CD4-positive, alpha-beta memory T cell (primary cell): Measurements from ENCODE around the gene AUNIP. TPM values are rescaled to one million over a fixed set of nuclear protein-coding genes. Genes with fewer than 3 reads are reported as not detected.
A peak's percentile ranks its signal among the peaks of the same experiment; 100 is the strongest.

ENCODE experiments used
- CTCF ChIA-PET: fragments of 350-600 bp; sonication (Branson Sonifier 250); formaldehyde crosslinking; loops from one replicate; lab custom pipeline; 2021; ENCODE audit warnings: inconsistent platforms; ENCODE audit not compliant: partially characterized antibody; lab: Charles Lee
- POLR2A ChIA-PET: fragments of 350-600 bp; sonication (Branson Sonifier 250); formaldehyde crosslinking; loops from one replicate; lab custom pipeline; 2021; ENCODE audit not compliant: partially characterized antibody; lab: Charles Lee
- DNase-seq, 5 donors: peaks; one replicate each; pipeline versions ENCODE4 v3.0.0 to v3.0.0-alpha.2; 2020 to 2022; ENCODE audit warnings: mixed read lengths in 1 of 5
- H3K27ac ChIP-seq: one replicate; pipeline ENCODE4 v1.7.0; 2013; ENCODE audit warnings: low read depth, low read length
- H3K27me3 ChIP-seq: 2 replicates; pipeline ENCODE4 v1.7.0; 2013; ENCODE audit warnings: mild to moderate bottlenecking, low read length, moderate library complexity; ENCODE audit not compliant: insufficient read depth
- H3K36me3 ChIP-seq: 2 replicates; pipeline ENCODE4 v1.7.0; 2013; ENCODE audit warnings: mild to moderate bottlenecking, low read length, moderate library complexity; ENCODE audit not compliant: insufficient read depth
- H3K4me1 ChIP-seq: 2 replicates; pipeline ENCODE4 v1.7.0; 2013; ENCODE audit warnings: mild to moderate bottlenecking, low read length, moderate library complexity; ENCODE audit not compliant: insufficient read depth
- H3K4me3 ChIP-seq, 2 donors: one replicate each; pipeline ENCODE4 v1.7.0; 2013; ENCODE audit warnings: low read length in 2 of 2, mild to moderate bottlenecking in 1 of 2
- H3K9me3 ChIP-seq, 2 donors: one replicate each; pipeline ENCODE4 v1.7.0; 2013; ENCODE audit warnings: low read length in 2 of 2, control low read depth in 1 of 2; ENCODE audit not compliant: control insufficient read depth in 1 of 2
- H3K27ac Mint-ChIP-seq, 7 donors: one replicate each; pipeline ENCODE4 v1.8.0; 2020 to 2021; ENCODE audit warnings: mixed read lengths in 7 of 7, mild to moderate bottlenecking in 6 of 7, inconsistent platforms in 3 of 7, moderate library complexity in 3 of 7
- H3K27me3 Mint-ChIP-seq, 2 donors: one replicate each; pipeline ENCODE4 v1.8.0; 2020 to 2021; ENCODE audit warnings: mixed read lengths in 2 of 2
- H3K36me3 Mint-ChIP-seq, 2 donors: one replicate each; pipeline ENCODE4 v1.8.0; 2020 to 2021; ENCODE audit warnings: mixed read lengths in 2 of 2, inconsistent platforms in 1 of 2, mild to moderate bottlenecking in 1 of 2
- H3K4me1 Mint-ChIP-seq, 4 donors: one replicate each; pipeline ENCODE4 v1.8.0; 2020 to 2021; ENCODE audit warnings: mixed read lengths in 4 of 4, mild to moderate bottlenecking in 1 of 4
- H3K4me3 Mint-ChIP-seq, 8 donors: one replicate each; pipeline ENCODE4 v1.8.0; 2020 to 2021; ENCODE audit warnings: mixed read lengths in 8 of 8, mild to moderate bottlenecking in 7 of 8, moderate library complexity in 6 of 8, inconsistent platforms in 3 of 8
- H3K9me3 Mint-ChIP-seq, 8 donors: one replicate each; pipeline ENCODE4 v1.8.0; 2020 to 2021; ENCODE audit warnings: mixed read lengths in 8 of 8, mild to moderate bottlenecking in 5 of 8, inconsistent platforms in 3 of 8, moderate library complexity in 1 of 8
- intact Hi-C: fragments of 100-400 bp; cut with micrococcal nuclease; formaldehyde crosslinking; loops from one replicate; pipeline ENCODE4 v1.15.1; 2023
- polyA plus RNA-seq, 2 donors: library from polyadenylated mRNA; unstranded; fragments of 300-500 nt; fragmentation: Illumina TruSeq; gene quantifications; one replicate each; pipeline ENCODE4 v1.2.3, GENCODE V29; 2021
- total RNA-seq, 2 experiments: library from RNA; stranded (reverse); gene quantifications; one replicate each; pipeline ENCODE4 v1.2.3, GENCODE V29; 2021

AUNIP gene
- total and polyA plus RNA-seq, 4 experiments from 2014 or later, result not detected

- H3K9me3 Mint-ChIP-seq, result peaks cover 0 to 2% (median 0%) of the 10 kb centered on the region in 8 donors
- DNase-seq, result no peak
- H3K27ac ChIP-seq, result no peak overlapping the region
- peak overlapping the region in 1 of 8 donors; percentile 44 for H3K4me3 Mint-ChIP-seq
- ChIA-PET POLR2A (interaction anchor here (1.1 to 1.5 kb wide), 2 partner anchors 21 to 244 kb away, joined by 3 to 4 read pairs; no protein-coding TSS in a partner anchor), CTCF (interaction anchor here (1.5 kb wide), 2 partner anchors 18 to 207 kb away, joined by 3 to 4 read pairs; no protein-coding TSS in a partner anchor)
- no peak overlapping the region for H3K4me3 ChIP-seq
- no peaks in the 10 kb centered on the region for H3K27me3 ChIP-seq
- H3K36me3 Mint-ChIP-seq, result peaks cover 4 to 20% of the 10 kb centered on the region in 2 donors
- intact Hi-C loops, result loop anchor here (5.0 kb wide), 1 partner anchor 254 kb away; no protein-coding TSS in a partner anchor
- H3K9me3 ChIP-seq, result no peaks in the 10 kb centered on the region
- peak overlapping the region in 4 of 7 donors; percentile 27 to 86 (median 56) for H3K27ac Mint-ChIP-seq
- no peaks in the 10 kb centered on the region for H3K36me3 ChIP-seq
- H3K27me3 Mint-ChIP-seq, result no peaks in the 10 kb centered on the region
- peaks cover 19 to 29% (median 23%) of the 10 kb centered on the region in 4 donors for H3K4me1 Mint-ChIP-seq
- peaks cover 23% of the 10 kb centered on the region for H3K4me1 ChIP-seq
These were observed 43.0 kb downstream of the AUNIP start for GRCh38 chr1:25816112-25816718.

GRCh38 chr1:25815208-25816111 lies 43.8 kb downstream of the AUNIP start:
- no peak overlapping the region for H3K4me3 Mint-ChIP-seq
- H3K9me3 Mint-ChIP-seq, result peaks cover 0 to 2% (median 0%) of the 10 kb centered on the region in 8 donors
- no peaks in the 10 kb centered on the region for H3K27me3 Mint-ChIP-seq

GRCh38 chr1:25814549-25815087 lies 44.6 kb downstream of the AUNIP start:
- Histone ChIP-seq H3K27me3 (no peaks in the 10 kb centered on the region), H3K27ac (no peak overlapping the region), H3K9me3 (no peaks in the 10 kb centered on the region), H3K4me1 (peaks cover 23% of the 10 kb centered on the region), H3K36me3 (no peaks in the 10 kb centered on the region), H3K4me3 (no peak overlapping the region)
- no peaks in the 10 kb centered on the region for H3K27me3 Mint-ChIP-seq
- no peak for DNase-seq
- ChIA-PET CTCF (interaction anchor here (0.6 to 1.4 kb wide), 2 partner anchors 206 to 688 kb away, joined by 3 to 5 read pairs; no protein-coding TSS in a partner anchor), POLR2A (interaction anchor here (0.6 kb wide), 1 partner anchor 564 kb away, joined by 3 read pairs; no protein-coding TSS in a partner anchor)
- H3K9me3 Mint-ChIP-seq, result peaks cover 0 to 2% (median 0%) of the 10 kb centered on the region in 8 donors
- H3K4me1 Mint-ChIP-seq, result peaks cover 12 to 27% (median 16%) of the 10 kb centered on the region in 4 donors
- peak overlapping the region in 4 of 7 donors; percentile 17 to 73 (median 26) for H3K27ac Mint-ChIP-seq
- intact Hi-C loops, result loop anchor here (5.0 kb wide), 1 partner anchor 252 kb away; no protein-coding TSS in a partner anchor
- H3K4me3 Mint-ChIP-seq, result no peak overlapping the region
- H3K36me3 Mint-ChIP-seq, result peaks cover 4 to 13% of the 10 kb centered on the region in 2 donors

More at GRCh38 chr1:25815208-25816111, 43.8 kb downstream of the AUNIP start:
- DNase-seq, result no peak
- Histone ChIP-seq H3K27ac (no peak overlapping the region), H3K36me3 (no peaks in the 10 kb centered on the region), H3K4me3 (no peak overlapping the region), H3K27me3 (no peaks in the 10 kb centered on the region), H3K4me1 (peaks cover 23% of the 10 kb centered on the region), H3K9me3 (no peaks in the 10 kb centered on the region)
- Mint-ChIP-seq H3K36me3 (peaks cover 4 to 16% of the 10 kb centered on the region in 2 donors), H3K4me1 (peaks cover 12 to 25% (median 16%) of the 10 kb centered on the region in 4 donors), H3K27ac (peak overlapping the region in 2 of 7 donors; percentile 27 to 73)
- intact Hi-C loops, result loop anchor here (5.0 kb wide), 1 partner anchor 253 kb away; no protein-coding TSS in a partner anchor
- CTCF ChIA-PET, result interaction anchor here (1.4 to 1.5 kb wide), 2 partner anchors 206 to 207 kb away, joined by 3 to 5 read pairs; no protein-coding TSS in a partner anchor
- POLR2A ChIA-PET, result interaction anchor here (1.1 to 1.5 kb wide), 2 partner anchors 20 to 243 kb away, joined by 3 to 4 read pairs; no protein-coding TSS in a partner anchor

- Mint-ChIP-seq H3K36me3 (peaks cover 4 to 13% of the 10 kb centered on the region in 2 donors), H3K9me3 (peaks cover 0 to 3% (median 0%) of the 10 kb centered on the region in 8 donors), H3K27me3 (no peaks in the 10 kb centered on the region), H3K27ac (no peak overlapping the region), H3K4me3 (peak overlapping the region in 1 of 8 donors; percentile 45), H3K4me1 (peaks cover 7 to 22% (median 11%) of the 10 kb centered on the region in 4 donors)
- Histone ChIP-seq H3K27me3 (no peaks in the 10 kb centered on the region), H3K27ac (no peak overlapping the region), H3K36me3 (no peaks in the 10 kb centered on the region), H3K9me3 (no peaks in the 10 kb centered on the region), H3K4me3 (no peak overlapping the region), H3K4me1 (peaks cover 17% of the 10 kb centered on the region)
- no peak for DNase-seq
- ChIA-PET CTCF (interaction anchor here (0.6 to 1.4 kb wide), 2 partner anchors 205 to 689 kb away, joined by 3 to 5 read pairs; no protein-coding TSS in a partner anchor), POLR2A (interaction anchor here (0.6 kb wide), 1 partner anchor 565 kb away, joined by 3 read pairs; no protein-coding TSS in a partner anchor)
- intact Hi-C loops, result no loop called here
These were observed 45.4 kb downstream of the AUNIP start for GRCh38 chr1:25813734-25814471.

GRCh38 chr1:25813071-25813733 lies 46.1 kb downstream of the AUNIP start:
- Mint-ChIP-seq H3K27me3 (no peaks in the 10 kb centered on the region), H3K4me3 (no peak overlapping the region), H3K9me3 (peaks cover 0 to 4% (median 0%) of the 10 kb centered on the region in 8 donors), H3K36me3 (peaks cover 4 to 15% of the 10 kb centered on the region in 2 donors), H3K27ac (peak overlapping the region in 3 of 7 donors; percentile 19 to 69 (median 23)), H3K4me1 (peaks cover 1 to 15% (median 5%) of the 10 kb centered on the region in 4 donors)
- intact Hi-C loops, result no loop called here
- no peaks in the 10 kb centered on the region for H3K36me3 ChIP-seq
- H3K4me1 ChIP-seq, result peaks cover 13% of the 10 kb centered on the region
- ChIA-PET POLR2A (no interaction called here), CTCF (interaction anchor here (7.0 kb wide), 1 partner anchor 204 kb away, joined by 110 read pairs; no protein-coding TSS in a partner anchor)
- no peaks in the 10 kb centered on the region for H3K9me3 ChIP-seq
- H3K27me3 ChIP-seq, result no peaks in the 10 kb centered on the region
- no peak overlapping the region for H3K4me3 ChIP-seq
- no peak for DNase-seq
- H3K27ac ChIP-seq, result no peak overlapping the region
